CD4-positive, alpha-beta memory T cell (primary cell): ENCODE results near the gene PCBP3. TPM values are rescaled to one million over a fixed set of nuclear protein-coding genes. Genes with fewer than 3 reads are reported as not detected.

ENCODE experiments used
- CTCF ChIA-PET: fragments of 350-600 bp; sonication (Branson Sonifier 250); formaldehyde crosslinking; loops from one replicate; lab custom pipeline; 2021; ENCODE audit warnings: inconsistent platforms; ENCODE audit not compliant: partially characterized antibody; lab: Charles Lee
- POLR2A ChIA-PET: fragments of 350-600 bp; sonication (Branson Sonifier 250); formaldehyde crosslinking; loops from one replicate; lab custom pipeline; 2021; ENCODE audit not compliant: partially characterized antibody; lab: Charles Lee
- DNase-seq, 5 donors: peaks; one replicate each; pipeline versions ENCODE4 v3.0.0 to v3.0.0-alpha.2; 2020 to 2022; ENCODE audit warnings: mixed read lengths in 1 of 5
- H3K27ac ChIP-seq: one replicate; pipeline ENCODE4 v1.7.0; 2013; ENCODE audit warnings: low read depth, low read length
- H3K27me3 ChIP-seq: 2 replicates; pipeline ENCODE4 v1.7.0; 2013; ENCODE audit warnings: mild to moderate bottlenecking, low read length, moderate library complexity; ENCODE audit not compliant: insufficient read depth
- H3K36me3 ChIP-seq: 2 replicates; pipeline ENCODE4 v1.7.0; 2013; ENCODE audit warnings: mild to moderate bottlenecking, low read length, moderate library complexity; ENCODE audit not compliant: insufficient read depth
- H3K4me1 ChIP-seq: 2 replicates; pipeline ENCODE4 v1.7.0; 2013; ENCODE audit warnings: mild to moderate bottlenecking, low read length, moderate library complexity; ENCODE audit not compliant: insufficient read depth
- H3K4me3 ChIP-seq, 2 donors: one replicate each; pipeline ENCODE4 v1.7.0; 2013; ENCODE audit warnings: low read length in 2 of 2, mild to moderate bottlenecking in 1 of 2
- H3K9me3 ChIP-seq, 2 donors: one replicate each; pipeline ENCODE4 v1.7.0; 2013; ENCODE audit warnings: low read length in 2 of 2, control low read depth in 1 of 2; ENCODE audit not compliant: control insufficient read depth in 1 of 2
- H3K27ac Mint-ChIP-seq, 7 donors: one replicate each; pipeline ENCODE4 v1.8.0; 2020 to 2021; ENCODE audit warnings: mixed read lengths in 7 of 7, mild to moderate bottlenecking in 6 of 7, inconsistent platforms in 3 of 7, moderate library complexity in 3 of 7
- H3K27me3 Mint-ChIP-seq, 2 donors: one replicate each; pipeline ENCODE4 v1.8.0; 2020 to 2021; ENCODE audit warnings: mixed read lengths in 2 of 2
- H3K36me3 Mint-ChIP-seq, 2 donors: one replicate each; pipeline ENCODE4 v1.8.0; 2020 to 2021; ENCODE audit warnings: mixed read lengths in 2 of 2, inconsistent platforms in 1 of 2, mild to moderate bottlenecking in 1 of 2
- H3K4me1 Mint-ChIP-seq, 4 donors: one replicate each; pipeline ENCODE4 v1.8.0; 2020 to 2021; ENCODE audit warnings: mixed read lengths in 4 of 4, mild to moderate bottlenecking in 1 of 4
- H3K4me3 Mint-ChIP-seq, 8 donors: one replicate each; pipeline ENCODE4 v1.8.0; 2020 to 2021; ENCODE audit warnings: mixed read lengths in 8 of 8, mild to moderate bottlenecking in 7 of 8, moderate library complexity in 6 of 8, inconsistent platforms in 3 of 8
- H3K9me3 Mint-ChIP-seq, 8 donors: one replicate each; pipeline ENCODE4 v1.8.0; 2020 to 2021; ENCODE audit warnings: mixed read lengths in 8 of 8, mild to moderate bottlenecking in 5 of 8, inconsistent platforms in 3 of 8, moderate library complexity in 1 of 8
- intact Hi-C: fragments of 100-400 bp; cut with micrococcal nuclease; formaldehyde crosslinking; loops from one replicate; pipeline ENCODE4 v1.15.1; 2023
- polyA plus RNA-seq, 2 donors: library from polyadenylated mRNA; unstranded; fragments of 300-500 nt; fragmentation: Illumina TruSeq; gene quantifications; one replicate each; pipeline ENCODE4 v1.2.3, GENCODE V29; 2021
- total RNA-seq, 2 experiments: library from RNA; stranded (reverse); gene quantifications; one replicate each; pipeline ENCODE4 v1.2.3, GENCODE V29; 2021

PCBP3 gene
- total and polyA plus RNA-seq, 4 experiments from 2014 or later: 0.36 to 1.6 (median 1.0) TPM

DNA sequence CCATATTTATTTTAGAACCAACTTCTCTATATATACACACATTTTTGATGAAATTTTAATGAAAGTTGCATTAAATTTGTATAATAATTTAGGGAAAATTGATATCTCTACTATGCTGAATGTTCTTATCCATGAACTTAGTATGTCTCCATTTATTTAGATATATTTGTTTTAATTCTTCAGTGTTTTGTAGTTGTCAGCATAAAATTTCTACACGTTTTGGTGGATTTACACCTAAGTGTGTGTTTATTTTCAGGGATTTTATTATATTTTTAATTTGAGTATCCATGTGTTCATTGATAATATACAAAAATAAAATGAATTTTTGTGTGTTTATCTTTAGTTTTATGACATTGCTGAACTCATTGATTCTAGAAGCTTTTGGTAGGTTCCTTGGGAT, 36.7 kb downstream of the PCBP3 start:
- intact Hi-C loops: no loop called here
- peaks cover 4 to 9% of the 10 kb centered on the region in 2 donors for H3K27me3 Mint-ChIP-seq
- Histone ChIP-seq H3K9me3 (no peaks in the 10 kb centered on the region), H3K27ac (no peak overlapping the region), H3K4me3 (no peak overlapping the region), H3K27me3 (peaks cover 5% of the 10 kb centered on the region), H3K36me3 (no peaks in the 10 kb centered on the region), H3K4me1 (no peaks in the 10 kb centered on the region)
- H3K27ac Mint-ChIP-seq: no peak overlapping the region
- H3K9me3 Mint-ChIP-seq: peaks cover 0 to 10% (median 2%) of the 10 kb centered on the region in 8 donors
- ChIA-PET CTCF (no interaction called here), POLR2A (no interaction called here)
- peaks cover 0 to 2% of the 10 kb centered on the region in 2 donors for H3K36me3 Mint-ChIP-seq
- no peak overlapping the region for H3K4me3 Mint-ChIP-seq
- no peak for DNase-seq
- H3K4me1 Mint-ChIP-seq: peaks cover 0 to 1% (median 0%) of the 10 kb centered on the region in 4 donors

- Histone ChIP-seq H3K27ac (no peak overlapping the region), H3K27me3 (no peaks in the 10 kb centered on the region), H3K36me3 (no peaks in the 10 kb centered on the region), H3K4me1 (peaks cover 12% of the 10 kb centered on the region), H3K4me3 (no peak overlapping the region), H3K9me3 (no peaks in the 10 kb centered on the region)
- Mint-ChIP-seq H3K27me3 (no peaks in the 10 kb centered on the region), H3K9me3 (peaks cover 0 to 3% (median 0%) of the 10 kb centered on the region in 8 donors), H3K27ac (no peak overlapping the region), H3K4me1 (peaks cover 9 to 20% (median 13%) of the 10 kb centered on the region in 4 donors), H3K36me3 (peaks cover 0 to 4% of the 10 kb centered on the region in 2 donors), H3K4me3 (no peak overlapping the region)
- intact Hi-C loops: no loop called here
- POLR2A ChIA-PET: no interaction called here
- CTCF ChIA-PET: no interaction called here
- no peak for DNase-seq
Observed at GRCh38 chr21:45695086-45695485, 51.6 kb downstream of the PCBP3 start.

DNA sequence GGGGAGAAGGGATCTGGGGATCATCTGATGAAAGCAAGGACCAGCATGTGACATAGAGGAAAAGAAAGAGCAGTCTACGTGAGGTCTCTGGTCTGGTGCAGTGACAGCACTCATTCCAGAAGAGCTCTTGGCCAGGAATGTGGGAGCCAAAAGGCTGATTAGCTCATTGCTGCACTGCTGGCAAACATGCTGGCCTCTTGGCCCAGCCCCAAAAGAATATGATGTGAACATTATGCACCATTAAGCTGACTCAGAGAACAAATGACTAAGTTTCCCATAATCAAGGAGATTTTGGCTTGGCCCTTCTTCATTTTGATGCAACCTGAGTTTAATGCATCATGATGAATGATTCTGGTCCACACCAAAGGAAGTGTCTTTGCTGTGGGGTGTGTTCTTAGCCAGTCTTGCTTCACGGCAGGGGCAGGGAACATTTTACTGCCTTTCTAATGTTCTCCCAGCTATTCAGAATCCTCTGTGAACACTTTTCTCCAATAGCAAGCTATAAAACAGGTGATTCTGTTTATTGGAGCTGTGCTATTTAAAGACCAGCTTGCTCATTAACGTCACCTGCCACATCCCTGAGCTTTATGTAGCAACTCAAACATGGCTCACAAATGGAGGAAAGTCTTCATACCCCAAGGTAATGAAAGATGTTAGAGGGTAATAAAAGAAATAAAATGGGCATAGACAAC, 55.1 kb downstream of the PCBP3 start:
- intact Hi-C loops: no loop called here
- no peak for DNase-seq
- CTCF ChIA-PET: no interaction called here
- H3K9me3 Mint-ChIP-seq: peaks cover 0 to 3% (median 0%) of the 10 kb centered on the region in 8 donors
- Histone ChIP-seq H3K4me3 (no peak overlapping the region), H3K9me3 (no peaks in the 10 kb centered on the region), H3K27me3 (no peaks in the 10 kb centered on the region), H3K36me3 (no peaks in the 10 kb centered on the region), H3K27ac (no peak overlapping the region), H3K4me1 (peaks cover 12% of the 10 kb centered on the region)
- POLR2A ChIA-PET: interaction anchor here (1.0 kb wide), 1 partner anchor 69 kb away, joined by 4 read pairs; no protein-coding TSS in a partner anchor
- H3K4me3 Mint-ChIP-seq: peak overlapping the region in 1 of 8 donors; percentile 8
- H3K27me3 Mint-ChIP-seq: no peaks in the 10 kb centered on the region
- peaks cover 10 to 20% (median 13%) of the 10 kb centered on the region in 4 donors for H3K4me1 Mint-ChIP-seq
- peak overlapping the region in 2 of 7 donors; percentile 29 to 70 for H3K27ac Mint-ChIP-seq
- H3K36me3 Mint-ChIP-seq: peaks cover 0 to 4% of the 10 kb centered on the region in 2 donors

- intact Hi-C loops: no loop called here
- POLR2A ChIA-PET: interaction anchor here (1.0 kb wide), 1 partner anchor 69 kb away, joined by 4 read pairs; no protein-coding TSS in a partner anchor
- Histone ChIP-seq H3K4me1 (peaks cover 12% of the 10 kb centered on the region), H3K9me3 (no peaks in the 10 kb centered on the region), H3K36me3 (no peaks in the 10 kb centered on the region), H3K4me3 (no peak overlapping the region), H3K27me3 (no peaks in the 10 kb centered on the region), H3K27ac (no peak overlapping the region)
- CTCF ChIA-PET: interaction anchor here (1.3 kb wide), 1 partner anchor 143 kb away, joined by 3 read pairs; no protein-coding TSS in a partner anchor
- no peaks in the 10 kb centered on the region for H3K27me3 Mint-ChIP-seq
- H3K4me3 Mint-ChIP-seq: peak overlapping the region in 3 of 8 donors; percentile 8 to 39 (median 37)
- peak overlapping the region in 3 of 7 donors; percentile 29 to 77 (median 34) for H3K27ac Mint-ChIP-seq
- H3K36me3 Mint-ChIP-seq: peaks cover 0 to 4% of the 10 kb centered on the region in 2 donors
- H3K4me1 Mint-ChIP-seq: peaks cover 10 to 20% (median 13%) of the 10 kb centered on the region in 4 donors
- DNase-seq: peak in 3 of 5 donors; percentile 15 to 22 (median 18)
- H3K9me3 Mint-ChIP-seq: peaks cover 0 to 3% (median 0%) of the 10 kb centered on the region in 8 donors
Observed at GRCh38 chr21:45699251-45699942, 55.9 kb downstream of the PCBP3 start.

DNA sequence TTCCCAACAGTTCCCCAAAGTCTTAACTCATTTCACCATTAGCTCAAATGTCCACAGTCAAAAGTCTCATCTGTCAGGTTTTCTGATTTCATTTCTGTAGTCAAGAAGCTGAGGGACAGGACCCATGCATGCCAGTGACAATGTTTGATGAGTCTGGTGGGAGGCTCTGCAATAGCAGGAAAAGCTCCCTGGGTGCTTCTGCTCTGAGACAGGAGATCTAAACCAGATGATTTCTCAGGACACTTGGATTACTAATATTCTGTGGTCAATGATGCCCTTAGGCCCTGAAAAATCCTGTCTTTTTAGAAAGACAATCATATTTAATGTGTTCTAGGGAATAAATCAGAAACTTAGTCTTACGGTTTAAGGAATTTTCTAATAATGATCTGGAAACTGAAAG, 56.4 kb downstream of the PCBP3 start:
- no peak overlapping the region for H3K4me3 Mint-ChIP-seq
- peaks cover 12% of the 10 kb centered on the region for H3K4me1 ChIP-seq
- intact Hi-C loops: no loop called here
- no peak overlapping the region for H3K27ac ChIP-seq
- no peak for DNase-seq
- peaks cover 10 to 20% (median 13%) of the 10 kb centered on the region in 4 donors for H3K4me1 Mint-ChIP-seq
- H3K9me3 Mint-ChIP-seq: peaks cover 0 to 3% (median 0%) of the 10 kb centered on the region in 8 donors
- peaks cover 0 to 4% of the 10 kb centered on the region in 2 donors for H3K36me3 Mint-ChIP-seq
- peak overlapping the region in 3 of 7 donors; percentile 29 to 77 (median 47) for H3K27ac Mint-ChIP-seq
- no peaks in the 10 kb centered on the region for H3K36me3 ChIP-seq
- no peak overlapping the region for H3K4me3 ChIP-seq
- POLR2A ChIA-PET: no interaction called here
- no peaks in the 10 kb centered on the region for H3K9me3 ChIP-seq
- no peaks in the 10 kb centered on the region for H3K27me3 ChIP-seq
- CTCF ChIA-PET: interaction anchor here (1.3 kb wide), 1 partner anchor 144 kb away, joined by 3 read pairs; no protein-coding TSS in a partner anchor
- H3K27me3 Mint-ChIP-seq: no peaks in the 10 kb centered on the region

GRCh38 chr21:45700461-45700860, 56.9 kb downstream of the PCBP3 start:
- peak overlapping the region in 2 of 7 donors; percentile 18 to 50 for H3K27ac Mint-ChIP-seq
- H3K36me3 Mint-ChIP-seq: peaks cover 0 to 4% of the 10 kb centered on the region in 2 donors
- DNase-seq: no peak
- H3K36me3 ChIP-seq: no peaks in the 10 kb centered on the region
- H3K27ac ChIP-seq: no peak overlapping the region
- H3K27me3 Mint-ChIP-seq: no peaks in the 10 kb centered on the region
- H3K4me1 ChIP-seq: peaks cover 12% of the 10 kb centered on the region
- POLR2A ChIA-PET: no interaction called here
- intact Hi-C loops: no loop called here
- H3K9me3 ChIP-seq: no peaks in the 10 kb centered on the region
- CTCF ChIA-PET: interaction anchor here (1.3 kb wide), 1 partner anchor 144 kb away, joined by 3 read pairs; no protein-coding TSS in a partner anchor
- H3K9me3 Mint-ChIP-seq: peaks cover 0 to 3% (median 0%) of the 10 kb centered on the region in 8 donors
- H3K4me3 Mint-ChIP-seq: no peak overlapping the region
- no peaks in the 10 kb centered on the region for H3K27me3 ChIP-seq
- H3K4me1 Mint-ChIP-seq: peaks cover 10 to 20% (median 13%) of the 10 kb centered on the region in 4 donors
- H3K4me3 ChIP-seq: no peak overlapping the region
